Middle frontal gyrus (tissue), 1 donor: ENCODE measurements around the gene EIF5.

Source experiments
- DNase-seq: peaks from one replicate; pipeline ENCODE4 v3.0.0-alpha.2; 2015; ENCODE audit warnings: low spot score; ENCODE audit errors: extremely low spot score

Gene EIF5

GRCh38 chr14:103310576-103311095, 23.4 kb upstream of the EIF5 start:
- DNase-seq, result no peak

DNA sequence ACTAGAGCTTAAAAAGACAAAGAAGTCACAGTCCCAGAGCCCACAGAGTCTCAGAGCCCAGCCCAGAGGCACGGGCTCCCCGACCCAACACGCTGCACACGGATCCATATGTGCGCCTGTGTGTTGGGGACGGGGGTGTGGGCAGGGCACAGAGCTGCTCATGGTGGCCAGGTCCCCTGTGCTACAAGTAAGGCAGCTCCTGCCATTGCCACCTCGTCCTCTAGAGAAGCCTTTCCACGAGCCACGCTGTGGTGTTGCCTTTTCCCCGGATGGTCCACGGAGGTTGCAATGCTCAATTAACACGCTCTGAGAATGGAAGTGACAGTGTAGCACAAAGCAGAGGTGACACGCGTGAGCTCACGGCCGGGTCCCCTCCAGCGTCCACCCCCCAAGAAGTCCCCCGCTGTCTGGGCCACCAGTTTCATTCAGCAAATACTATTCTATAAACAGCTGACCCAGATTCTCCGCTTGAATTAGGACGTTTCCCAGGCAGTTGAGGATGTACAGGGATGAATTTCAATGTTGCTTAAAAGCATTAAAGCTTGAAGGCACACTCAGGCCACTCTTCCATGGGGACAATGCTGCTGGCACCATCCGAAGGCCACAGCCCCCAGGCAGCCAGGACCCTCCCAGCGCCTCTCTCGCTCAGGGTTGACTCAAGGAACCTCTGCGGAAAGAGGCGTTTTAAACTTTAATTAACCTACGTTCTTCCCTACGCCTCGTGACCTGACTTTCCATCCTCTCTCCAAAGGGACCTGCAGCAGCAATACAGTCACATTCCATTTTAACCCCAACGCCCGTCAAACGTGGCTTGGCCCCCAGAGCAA, 22.7 kb upstream of the EIF5 start:
- no peak for DNase-seq

GRCh38 chr14:103312006-103312635, 21.9 kb upstream of the EIF5 start:
- DNase-seq, result no peak

GRCh38 chr14:103313704-103314103, 20.3 kb upstream of the EIF5 start:
- DNase-seq, result no peak

GRCh38 chr14:103314496-103315277, 19.4 kb upstream of the EIF5 start:
- DNase-seq, result no peak

GRCh38 chr14:103315351-103315911, 18.6 kb upstream of the EIF5 start:
- no peak for DNase-seq

- no peak for DNase-seq
Observed at GRCh38 chr14:103315941-103316340, 18.1 kb upstream of the EIF5 start.

DNA sequence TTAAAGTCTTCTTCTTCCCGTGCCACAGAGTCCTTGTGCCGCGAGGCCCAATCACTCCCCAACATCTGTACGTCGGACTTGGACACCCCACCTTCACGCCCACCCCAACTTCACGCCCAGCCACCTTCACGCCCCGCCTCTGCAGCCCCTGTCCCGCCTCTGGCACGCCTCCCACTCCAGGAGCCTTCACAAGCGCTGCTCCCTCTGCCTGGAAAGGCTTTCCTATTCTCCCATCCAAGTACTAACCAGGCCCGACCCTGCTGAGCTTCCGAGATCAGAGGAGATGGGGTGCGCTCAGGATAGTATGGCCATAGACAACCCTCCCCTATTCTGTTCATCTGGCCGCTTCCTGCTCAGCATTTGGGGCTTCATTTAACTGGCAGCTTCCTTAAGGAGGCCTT, 17.3 kb upstream of the EIF5 start:
- no peak for DNase-seq

- DNase-seq, result no peak
Observed at GRCh38 chr14:103317251-103317650, 16.8 kb upstream of the EIF5 start.

GRCh38 chr14:103317976-103318580, 16.0 kb upstream of the EIF5 start:
- DNase-seq, result no peak

GRCh38 chr14:103318750-103319419, 15.2 kb upstream of the EIF5 start:
- DNase-seq, result no peak

GRCh38 chr14:103319422-103319821, 14.6 kb upstream of the EIF5 start:
- no peak for DNase-seq

- DNase-seq, result no peak
Observed at GRCh38 chr14:103326078-103326477, 8.0 kb upstream of the EIF5 start.

DNA sequence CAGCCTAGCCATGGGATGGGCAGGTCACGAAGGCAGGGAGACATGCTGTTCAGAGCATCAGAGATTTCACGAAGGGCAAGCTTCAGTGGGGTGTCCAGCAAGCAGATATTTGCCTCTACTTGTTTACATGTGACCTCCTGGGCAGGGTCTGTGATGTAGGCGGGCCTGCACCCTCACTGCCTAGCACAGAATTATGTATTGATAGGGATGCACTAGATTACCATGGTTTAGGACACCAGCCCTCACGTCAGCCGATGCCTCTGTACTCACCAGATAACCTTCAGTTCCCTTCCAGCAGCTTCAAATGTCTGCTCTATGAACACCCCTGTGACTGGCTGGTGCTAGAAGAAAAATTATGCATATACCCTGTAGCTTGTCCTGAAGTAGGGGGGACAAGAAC, 5.1 kb upstream of the EIF5 start:
- DNase-seq, result no peak

- no peak for DNase-seq
Observed at GRCh38 chr14:103329401-103330347, 4.4 kb upstream of the EIF5 start.

- DNase-seq, result no peak
Observed at GRCh38 chr14:103330536-103330935, 3.5 kb upstream of the EIF5 start.

- DNase-seq, result no peak
Observed at GRCh38 chr14:103332143-103332919, 1.7 kb upstream of the EIF5 start.
